Karpas-422 (cell line): ENCODE data around the gene MYB. TPM values are rescaled to one million over a fixed set of nuclear protein-coding genes. Genes with fewer than 3 reads are reported as not detected.
"Not testable (repeated sequence)": the region's sequence is repeated elsewhere in the genome, so short reads cannot be mapped to it uniquely, and the experiment has no call there.

ENCODE experiments used
- DNase-seq: peaks from one replicate; pipeline ENCODE4 v3.0.0-alpha.2; 2015
- H2AFZ ChIP-seq: fragments of 200-600 bp; sonication (generic); 2 replicates; pipeline ENCODE4 v1.6.1; 2014; ENCODE audit warnings: antibody characterized with exemption, low read length, mixed read lengths
- H3K27ac ChIP-seq: fragments of 200-600 bp; sonication (generic); 2 replicates; pipeline ENCODE4 v1.5.1; 2014; ENCODE audit warnings: mild to moderate bottlenecking, low read length, moderate library complexity
- H3K27me3 ChIP-seq: fragments of 200-600 bp; sonication (generic); 2 replicates; pipeline ENCODE4 v1.6.1; 2014; ENCODE audit warnings: low read length, mixed read lengths
- H3K36me3 ChIP-seq: fragments of 200-600 bp; sonication (generic); 2 replicates; pipeline ENCODE4 v1.6.1; 2014; ENCODE audit warnings: low read length, mixed read lengths; ENCODE audit not compliant: insufficient read depth
- H3K4me1 ChIP-seq: fragments of 200-600 bp; sonication (generic); 2 replicates; pipeline ENCODE4 v1.6.1; 2014; ENCODE audit warnings: mild to moderate bottlenecking, low read length, mixed read lengths
- H3K4me2 ChIP-seq: fragments of 200-600 bp; sonication (generic); 2 replicates; pipeline ENCODE4 v1.6.1; 2014; ENCODE audit warnings: low read length, low read depth, mild to moderate bottlenecking; ENCODE audit not compliant: poor library complexity, severe bottlenecking
- H3K4me3 ChIP-seq: fragments of 200-600 bp; sonication (generic); 2 replicates; pipeline ENCODE4 v1.5.1; 2014; ENCODE audit warnings: mild to moderate bottlenecking, antibody characterized with exemption, low read length, mixed read lengths
- H3K79me2 ChIP-seq: fragments of 200-600 bp; sonication (generic); 2 replicates; pipeline ENCODE4 v1.6.1; 2014; ENCODE audit warnings: mild to moderate bottlenecking, low read length, mixed read lengths
- H3K9ac ChIP-seq: fragments of 200-600 bp; sonication (generic); 2 replicates; pipeline ENCODE4 v1.6.0; 2014; ENCODE audit warnings: low read length
- H3K9me2 ChIP-seq: fragments of 200-600 bp; sonication (generic), shearing (Covaris generic); replicated peaks from 2 replicates; pipeline ENCODE4 v1.6.0; 2014; ENCODE audit warnings: mild to moderate bottlenecking, low read length, moderate library complexity; ENCODE audit not compliant: insufficient read depth
- H3K9me3 ChIP-seq: fragments of 300-700, 200-600 bp; sonication (generic); 2 replicates; pipeline ENCODE4 v1.6.1; 2014; ENCODE audit warnings: low read length, mixed read lengths
- H4K20me1 ChIP-seq: fragments of 200-600 bp; sonication (generic); 2 replicates; pipeline ENCODE4 v1.6.1; 2014; ENCODE audit warnings: mild to moderate bottlenecking, antibody characterized with exemption, low read length, low read depth; ENCODE audit not compliant: insufficient read depth
- total RNA-seq: library from RNA; depleted of rRNA; stranded (reverse); fragments of >200 nt; shearing (Covaris generic); gene quantifications from 2 replicates; pipeline ENCODE4 v1.2.3, GENCODE V29; 2014; ENCODE audit warnings: low replicate concordance

Gene MYB
- total RNA-seq, 1 experiment from 2014 or later, result 11.8 TPM

DNA sequence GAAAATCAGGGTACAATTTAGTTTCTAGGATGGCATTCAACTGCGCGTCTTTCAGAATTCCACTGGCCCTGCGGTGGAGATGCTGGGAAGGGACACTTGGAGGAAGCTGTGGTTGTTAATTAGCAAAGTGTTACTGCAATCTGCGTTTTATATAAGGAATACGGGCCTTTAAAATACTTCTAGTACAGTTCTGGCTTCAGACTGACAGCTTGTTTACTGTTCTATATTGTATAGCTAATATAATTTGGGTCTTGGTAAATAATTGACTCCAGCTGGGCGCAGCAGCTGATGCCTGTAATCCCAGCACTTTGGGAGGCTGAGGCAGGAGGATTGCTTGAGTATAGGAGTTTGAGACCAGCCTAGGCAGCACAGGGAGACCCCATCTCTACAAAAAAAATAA lies 63.7 kb downstream of the MYB start:
- no peak overlapping the region for H3K9ac ChIP-seq
- no peak overlapping the region for H3K4me2 ChIP-seq
- H3K27ac ChIP-seq, result no peak overlapping the region
- H3K4me1 ChIP-seq, result no peaks in the 10 kb centered on the region
- no peaks in the 10 kb centered on the region for H3K27me3 ChIP-seq
- H4K20me1 ChIP-seq, result no peaks in the 10 kb centered on the region
- no peaks in the 10 kb centered on the region for H3K9me2 ChIP-seq
- no peak for DNase-seq
- no peaks in the 10 kb centered on the region for H3K36me3 ChIP-seq
- H3K79me2 ChIP-seq, result no peaks in the 10 kb centered on the region
- H3K4me3 ChIP-seq, result no peak overlapping the region
- no peaks in the 10 kb centered on the region for H3K9me3 ChIP-seq
- no peak overlapping the region for H2AFZ ChIP-seq

DNA sequence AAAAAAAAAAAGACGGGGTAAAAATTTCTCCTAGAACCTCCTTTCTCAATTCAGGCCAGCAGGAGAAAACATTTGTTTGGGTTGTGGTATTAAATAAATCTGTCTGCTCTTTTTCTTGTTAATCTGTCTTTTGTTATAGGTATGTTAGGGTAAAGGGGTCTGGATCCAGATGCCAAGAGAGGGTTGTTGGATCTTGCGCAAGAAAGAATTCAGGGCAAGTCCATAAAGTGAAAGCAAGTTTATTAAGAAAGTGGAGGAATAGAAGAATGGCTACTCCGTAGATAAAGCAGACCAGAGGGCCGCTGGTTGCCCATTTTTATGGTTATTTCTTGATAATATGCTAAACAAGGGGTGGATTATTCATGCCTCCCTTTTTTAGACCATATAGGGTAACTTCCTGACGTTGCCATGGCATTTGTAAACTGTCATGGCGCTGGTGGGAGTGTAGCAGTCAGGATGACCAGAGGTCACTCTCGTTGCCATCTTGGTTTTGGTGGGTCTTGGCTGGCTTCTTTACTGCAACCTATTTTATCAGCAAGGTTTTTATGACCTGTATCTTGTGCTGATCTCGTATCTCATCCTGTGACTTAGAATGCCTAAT lies 65.4 kb downstream of the MYB start:
- H3K4me2 ChIP-seq, H3K27me3 ChIP-seq, H3K4me1 ChIP-seq, H3K9ac ChIP-seq, H2AFZ ChIP-seq, H3K9me3 ChIP-seq, H3K4me3 ChIP-seq, H3K27ac ChIP-seq, H3K9me2 ChIP-seq, H4K20me1 ChIP-seq, H3K36me3 ChIP-seq, DNase-seq, H3K79me2 ChIP-seq: not testable (repeated sequence)

DNA sequence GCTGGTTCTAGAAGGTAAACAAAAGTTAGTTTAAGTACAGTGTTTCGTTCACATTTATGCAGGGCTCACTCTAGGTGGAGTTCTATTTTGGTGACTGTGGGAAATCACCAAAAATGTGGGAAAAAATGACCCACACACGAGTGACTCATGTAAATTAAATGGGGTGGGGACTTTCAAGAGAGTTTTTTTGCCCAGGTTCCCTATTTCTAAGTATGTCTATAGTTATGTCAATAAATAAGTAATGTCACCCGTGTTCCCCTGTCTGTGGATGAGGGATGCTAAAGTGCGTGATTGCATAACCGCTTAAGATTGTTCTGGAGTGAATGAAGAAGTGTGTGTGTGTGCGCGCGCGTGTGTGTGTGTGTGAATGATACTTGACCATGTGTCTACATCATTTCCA lies 69.1 kb downstream of the MYB start:
- H3K79me2 ChIP-seq, result no peaks in the 10 kb centered on the region
- no peak overlapping the region for H3K4me3 ChIP-seq
- no peak overlapping the region for H3K9ac ChIP-seq
- H2AFZ ChIP-seq, result no peak overlapping the region
- H3K27me3 ChIP-seq, result no peaks in the 10 kb centered on the region
- H3K27ac ChIP-seq, result no peak overlapping the region
- no peaks in the 10 kb centered on the region for H3K4me1 ChIP-seq
- no peak for DNase-seq
- H3K4me2 ChIP-seq, result no peak overlapping the region
- no peaks in the 10 kb centered on the region for H3K9me3 ChIP-seq
- H4K20me1 ChIP-seq, result no peaks in the 10 kb centered on the region
- no peaks in the 10 kb centered on the region for H3K9me2 ChIP-seq
- H3K36me3 ChIP-seq, result no peaks in the 10 kb centered on the region

DNA sequence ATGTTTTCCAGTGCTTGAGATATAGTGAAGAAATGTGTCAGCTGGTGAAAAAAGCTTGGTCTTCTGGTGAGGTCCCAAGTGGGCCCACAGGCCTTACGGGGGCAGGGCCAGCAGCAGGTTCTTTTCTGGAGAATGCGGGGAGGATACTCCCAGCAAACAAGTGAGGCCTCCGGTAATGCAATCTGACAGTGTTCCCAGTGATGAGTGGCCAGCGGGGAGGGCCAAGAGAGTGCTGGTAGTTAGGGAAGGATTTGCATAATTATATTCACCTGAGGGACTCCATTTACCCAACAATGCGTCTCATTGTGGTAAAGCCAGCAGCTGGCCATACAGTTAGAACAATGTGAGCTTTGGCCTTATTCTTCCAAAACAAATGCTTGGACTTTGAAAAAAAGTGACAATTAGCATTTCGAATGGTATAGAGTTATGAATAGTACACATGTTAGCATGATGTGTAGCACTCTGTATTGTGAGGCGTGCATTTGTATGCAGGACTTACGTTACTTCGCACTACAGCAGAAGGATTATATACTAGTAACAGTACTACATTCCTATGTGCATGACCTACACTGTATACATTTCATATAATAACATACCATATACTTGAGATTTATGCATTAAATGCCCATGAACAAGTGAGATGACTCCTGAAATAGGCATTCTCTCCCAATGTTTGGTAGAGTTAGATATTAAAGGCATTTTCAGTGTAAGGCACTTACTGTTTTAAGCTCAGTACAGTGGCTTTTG lies 69.8 kb downstream of the MYB start:
- Histone ChIP-seq H2AFZ (no peak overlapping the region), H3K4me2 (no peak overlapping the region), H3K9me2 (no peaks in the 10 kb centered on the region), H3K27ac (no peak overlapping the region), H3K9ac (no peak overlapping the region), H3K27me3 (no peaks in the 10 kb centered on the region), H3K36me3 (no peaks in the 10 kb centered on the region), H3K79me2 (no peaks in the 10 kb centered on the region), H3K4me1 (no peaks in the 10 kb centered on the region), H4K20me1 (no peaks in the 10 kb centered on the region), H3K4me3 (no peak overlapping the region), H3K9me3 (no peaks in the 10 kb centered on the region)
- DNase-seq, result no peak

DNA sequence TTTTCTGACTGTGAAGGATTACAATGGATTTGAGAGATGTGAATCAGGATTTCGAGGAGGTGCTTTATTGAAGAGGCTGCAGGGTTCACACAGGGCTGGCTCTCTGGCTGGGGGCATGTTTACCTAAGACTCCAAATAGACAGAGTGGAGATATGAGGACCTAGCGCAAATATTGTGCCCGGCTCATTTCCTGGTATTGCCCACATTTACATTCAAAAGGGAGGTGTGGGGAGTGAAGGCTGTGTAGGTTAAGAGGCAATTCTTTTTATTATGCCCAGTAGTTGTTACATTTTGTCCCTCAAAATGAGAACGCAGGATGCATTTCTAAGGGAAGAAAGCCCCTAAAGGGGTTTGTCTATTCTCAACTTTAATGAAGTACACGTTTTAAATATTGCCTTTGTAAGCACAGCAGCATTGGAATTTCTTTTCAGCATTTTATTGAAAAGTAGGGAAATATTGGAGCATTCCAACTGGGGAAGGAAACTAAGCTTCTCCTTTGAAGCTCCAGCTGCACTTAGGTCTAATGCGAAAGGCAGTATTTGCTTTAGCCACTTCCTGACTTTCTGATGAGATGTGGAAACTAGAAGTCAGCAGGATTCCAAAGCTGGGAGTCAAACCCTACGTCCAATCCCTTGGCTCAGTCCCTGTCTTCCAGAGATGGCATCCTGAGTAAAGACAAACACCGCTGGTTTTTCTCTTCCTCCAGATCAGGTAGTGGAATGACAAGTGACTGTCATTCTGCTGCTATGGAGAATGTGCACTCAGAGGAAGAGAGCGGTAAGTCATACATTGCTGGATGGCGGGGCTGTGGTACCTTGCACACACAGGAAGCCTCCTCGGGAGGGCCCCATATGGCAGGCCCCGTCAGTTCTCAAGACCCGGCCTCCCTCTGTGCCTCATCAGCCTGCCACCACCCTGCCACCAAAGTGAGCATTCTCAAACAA lies 70.7 kb downstream of the MYB start:
- H3K4me1 ChIP-seq, result no peaks in the 10 kb centered on the region
- no peaks in the 10 kb centered on the region for H3K9me2 ChIP-seq
- DNase-seq, result no peak
- no peak overlapping the region for H3K27ac ChIP-seq
- H3K9ac ChIP-seq, result no peak overlapping the region
- H3K79me2 ChIP-seq, result no peaks in the 10 kb centered on the region
- H3K27me3 ChIP-seq, result no peaks in the 10 kb centered on the region
- no peaks in the 10 kb centered on the region for H4K20me1 ChIP-seq
- H3K9me3 ChIP-seq, result no peaks in the 10 kb centered on the region
- H3K4me3 ChIP-seq, result no peak overlapping the region
- no peak overlapping the region for H3K4me2 ChIP-seq
- H2AFZ ChIP-seq, result no peak overlapping the region
- H3K36me3 ChIP-seq, result no peaks in the 10 kb centered on the region

DNA sequence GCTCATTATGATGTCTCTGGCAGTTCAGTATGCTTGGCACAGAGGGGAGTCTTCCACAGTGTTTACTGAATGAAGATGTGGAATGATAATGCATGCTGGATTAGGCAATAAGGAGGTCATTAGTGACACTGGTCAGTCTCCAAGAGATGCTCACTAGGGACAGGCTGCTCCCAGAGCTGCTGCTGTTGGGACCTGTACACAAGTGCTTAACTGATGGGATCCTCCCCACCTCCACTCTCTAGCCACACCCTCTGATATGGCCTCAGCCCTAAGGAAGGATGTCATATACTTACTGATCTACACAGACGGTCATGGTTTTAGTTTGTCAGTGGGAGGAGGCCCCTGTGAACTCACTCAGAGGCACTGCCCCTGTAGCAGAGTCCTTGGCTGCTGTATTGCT lies 73.4 kb downstream of the MYB start:
- H3K36me3 ChIP-seq, result no peaks in the 10 kb centered on the region
- no peaks in the 10 kb centered on the region for H3K79me2 ChIP-seq
- H3K9me3 ChIP-seq, result no peaks in the 10 kb centered on the region
- DNase-seq, result no peak
- no peak overlapping the region for H2AFZ ChIP-seq
- H4K20me1 ChIP-seq, result no peaks in the 10 kb centered on the region
- no peaks in the 10 kb centered on the region for H3K27me3 ChIP-seq
- no peak overlapping the region for H3K4me2 ChIP-seq
- H3K4me3 ChIP-seq, result no peak overlapping the region
- no peaks in the 10 kb centered on the region for H3K4me1 ChIP-seq
- H3K9me2 ChIP-seq, result no peaks in the 10 kb centered on the region
- H3K9ac ChIP-seq, result no peak overlapping the region
- no peak overlapping the region for H3K27ac ChIP-seq

DNA sequence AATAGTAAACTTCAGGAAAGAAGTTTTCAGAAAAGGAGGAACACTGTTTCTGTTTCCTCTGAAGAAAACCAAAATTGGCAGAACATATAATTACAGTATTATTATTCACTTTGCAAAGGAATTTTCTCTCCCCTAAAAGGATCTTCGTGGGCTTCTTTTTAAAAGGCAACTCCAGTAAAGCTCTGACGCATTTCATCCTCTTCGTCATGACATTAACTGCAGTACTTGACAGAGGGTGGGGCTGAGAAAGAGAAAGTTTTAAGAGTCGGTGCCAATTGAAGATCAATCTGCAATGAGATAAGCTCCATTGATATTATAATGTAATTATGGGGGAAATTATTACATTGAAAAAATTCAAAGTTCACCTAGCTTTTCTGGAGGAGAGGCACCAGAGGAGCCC lies 75.8 kb downstream of the MYB start:
- no peak overlapping the region for H2AFZ ChIP-seq
- no peaks in the 10 kb centered on the region for H4K20me1 ChIP-seq
- no peaks in the 10 kb centered on the region for H3K4me1 ChIP-seq
- H3K4me2 ChIP-seq, result no peak overlapping the region
- DNase-seq, result no peak
- H3K27me3 ChIP-seq, result no peaks in the 10 kb centered on the region
- no peak overlapping the region for H3K9ac ChIP-seq
- no peak overlapping the region for H3K27ac ChIP-seq
- no peaks in the 10 kb centered on the region for H3K9me2 ChIP-seq
- no peaks in the 10 kb centered on the region for H3K36me3 ChIP-seq
- no peaks in the 10 kb centered on the region for H3K79me2 ChIP-seq
- no peaks in the 10 kb centered on the region for H3K9me3 ChIP-seq
- no peak overlapping the region for H3K4me3 ChIP-seq
